ENCODE measurements around the gene DHX40. TPM values are rescaled to one million over a fixed set of nuclear protein-coding genes. Genes with fewer than 3 reads are reported as not detected.
"Not testable (repeated sequence)": the region's sequence is repeated elsewhere in the genome, so short reads cannot be mapped to it uniquely, and the experiment has no call there.

Gene DHX40
- total and polyA plus RNA-seq, 12 donors: 19.3 to 48.6 (median 36.2) TPM

- 69 to 78% (median 76%) methylated on average over 5 of the region's 5 CpGs for WGBS, 4 donors
- no peaks in the 10 kb centered on the region for H3K27me3 ChIP-seq
- intact Hi-C loops (cut with DNase I): no loop called here
- H3K4me3 ChIP-seq: no peak overlapping the region
- no peaks in the 10 kb centered on the region for H3K9me3 ChIP-seq (replicated peaks in 1 of 3)
- TF ChIP-seq CTCF (IDR thresholded peaks at IDR 0.05): no peak
- no peak for TF ChIP-seq POLR2A (IDR thresholded peaks at IDR 0.05)
- DNase-seq: no peak
- H3K27ac ChIP-seq: no peak overlapping the region
- no peaks in the 10 kb centered on the region for H3K36me3 ChIP-seq (replicated peaks in 1 of 2)
- H3K4me1 ChIP-seq (replicated peaks in 1 of 2): peaks cover 0 to 12% of the 10 kb centered on the region in 2 donors
Measured at GRCh38 chr17:59520251-59520650, 45.2 kb upstream of the DHX40 start.

- Histone ChIP-seq H3K9me3 (replicated peaks in 1 of 3) (no peaks in the 10 kb centered on the region), H3K27ac (peak overlapping the region in 4 of 5 donors; percentile 4 to 69 (median 64)), H3K4me3 (no peak overlapping the region), H3K36me3 (replicated peaks in 1 of 2) (no peaks in the 10 kb centered on the region), H3K27me3 (no peaks in the 10 kb centered on the region), H3K4me1 (replicated peaks in 1 of 2) (peaks cover 0 to 12% of the 10 kb centered on the region in 2 donors)
- peak; percentile 66 to 85 (median 80) for DNase-seq
- intact Hi-C loops (cut with DNase I): no loop called here
- 18 to 31% (median 19%) methylated on average over 12 of the region's 12 CpGs for WGBS, 4 donors
- TF ChIP-seq CTCF (IDR thresholded peaks at IDR 0.05) (peak; percentile 82 to 90 (median 86)), POLR2A (IDR thresholded peaks at IDR 0.05) (no peak)
Measured at GRCh38 chr17:59521465-59522126, 43.8 kb upstream of the DHX40 start.

GRCh38 chr17:59524930-59525329 lies 40.5 kb upstream of the DHX40 start:
- intact Hi-C loops (cut with DNase I); H3K9me3 ChIP-seq (replicated peaks in 1 of 3); H3K36me3 ChIP-seq (replicated peaks in 1 of 2); H3K27me3 ChIP-seq; H3K27ac ChIP-seq; DNase-seq; H3K4me3 ChIP-seq: not testable (repeated sequence)
- WGBS, 4 donors: 74 to 89% (median 84%) methylated on average over 3 of the region's 3 CpGs
- H3K4me1 ChIP-seq (replicated peaks in 1 of 2): peaks cover 0 to 12% of the 10 kb centered on the region in 2 donors

GRCh38 chr17:59525668-59526067 lies 39.7 kb upstream of the DHX40 start:
- peaks cover 0 to 12% of the 10 kb centered on the region in 2 donors for H3K4me1 ChIP-seq (replicated peaks in 1 of 2)
- intact Hi-C loops (cut with DNase I): no loop called here
- 56 to 66% (median 63%) methylated on average over 2 of the region's 2 CpGs for WGBS, 4 donors
- no peak for DNase-seq
- TF ChIP-seq POLR2A (IDR thresholded peaks at IDR 0.05): no peak
- no peak for TF ChIP-seq CTCF (IDR thresholded peaks at IDR 0.05)
- H3K27me3 ChIP-seq: no peaks in the 10 kb centered on the region
- H3K36me3 ChIP-seq (replicated peaks in 1 of 2): no peaks in the 10 kb centered on the region
- no peak overlapping the region for H3K4me3 ChIP-seq
- H3K9me3 ChIP-seq (replicated peaks in 1 of 3): no peaks in the 10 kb centered on the region
- H3K27ac ChIP-seq: no peak overlapping the region

- Histone ChIP-seq H3K27me3 (no peaks in the 10 kb centered on the region), H3K9me3 (replicated peaks in 1 of 3) (no peaks in the 10 kb centered on the region), H3K4me1 (replicated peaks in 1 of 2) (peaks cover 0 to 6% of the 10 kb centered on the region in 2 donors), H3K36me3 (replicated peaks in 1 of 2) (no peaks in the 10 kb centered on the region), H3K27ac (no peak overlapping the region), H3K4me3 (no peak overlapping the region)
- no peak for TF ChIP-seq CTCF (IDR thresholded peaks at IDR 0.05)
- no peak for TF ChIP-seq POLR2A (IDR thresholded peaks at IDR 0.05)
- intact Hi-C loops (cut with DNase I): no loop called here
- no peak for DNase-seq
- 68 to 77% (median 74%) methylated on average over 2 of the region's 2 CpGs for WGBS, 4 donors
Measured at GRCh38 chr17:59526451-59526850, 39.0 kb upstream of the DHX40 start.

Measured in adrenal gland (tissue), 12 donors.